HepG2 (cell line): Measurements from ENCODE around the gene ECPAS. TPM values are rescaled to one million over a fixed set of nuclear protein-coding genes. Genes with fewer than 3 reads are reported as not detected.
"Not testable (repeated sequence)": the region's sequence is repeated elsewhere in the genome, so short reads cannot be mapped to it uniquely, and the experiment has no call there.

Source experiments
- ATAC-seq: fragments of 200-7000 bp; cut with Tn5 transposase; 3 replicates; pipeline ENCODE4 v1.9.1; 2020; ENCODE audit warnings: mild to moderate bottlenecking, moderate library complexity
- BruUV-seq: library from RNA; stranded (reverse); fragments of 400-500 nt; replicated peaks from 2 replicates; lab custom pipeline; 2021; lab: Mats Ljungman, UMichigan
- CTCF ChIA-PET: fragments of 300-600 bp; formaldehyde crosslinking; extraction: SDS; loops from one replicate; lab custom pipeline; 2021; ENCODE audit warnings: low total read pairs, inconsistent platforms, low intra/inter-chr PET ratio; lab: Yijun Ruan, JAX
- POLR2A ChIA-PET: fragments of 350-600 bp; sonication (Branson Sonifier 250); formaldehyde crosslinking; loops from one replicate; lab custom pipeline; 2020; ENCODE audit warnings: antibody characterized with exemption, inconsistent platforms; lab: Yijun Ruan, JAX
- DNase-seq: peaks from one replicate; pipeline ENCODE4 v3.0.0-alpha.2; 2015; ENCODE audit warnings: low spot score
- FAIRE-seq: peaks from 3 replicates; lab custom pipeline; 2011; peaks lifted over from hg19 to GRCh38; lab: Jason Lieb, UNC
- H2AFZ ChIP-seq: one replicate; pipeline ENCODE4 v1.6.1; 2011; ENCODE audit warnings: low read length, inconsistent platforms
- H3K27ac ChIP-seq: fragments of 300-600 bp; 3 replicates; pipeline ENCODE4 v1.8.0; 2011; ENCODE audit warnings: mixed run types, mild to moderate bottlenecking, mixed read lengths, low read length, inconsistent platforms; ENCODE audit not compliant: insufficient read depth; ENCODE audit errors: extremely low read length
- H3K27me3 ChIP-seq, 2 experiments: fragments of 200-600 bp in 1 of 2; 2 replicates in 1 of 2; 3 replicates in 1 of 2; pipeline versions ENCODE4 v1.6.0 to v1.8.0; 2011; ENCODE audit warnings: low read length in 2 of 2, mild to moderate bottlenecking in 2 of 2, moderate library complexity in 2 of 2, inconsistent platforms in 1 of 2; ENCODE audit not compliant: insufficient read depth in 2 of 2, control insufficient read depth in 1 of 2
- H3K36me3 ChIP-seq, 2 experiments: fragments of 200-600 bp in 1 of 2; replicated peaks in 1 of 2; 2 replicates in 1 of 2; 3 replicates in 1 of 2; pipeline versions ENCODE4 v1.5.1 to v1.8.0; 2011; ENCODE audit warnings: low read length in 2 of 2, inconsistent platforms in 1 of 2; ENCODE audit not compliant: insufficient read depth in 2 of 2, control insufficient read depth in 1 of 2
- H3K4me1 ChIP-seq: 2 replicates; pipeline ENCODE4 v1.5.1; 2012; ENCODE audit warnings: low read length, inconsistent platforms; ENCODE audit not compliant: insufficient read depth
- H3K4me2 ChIP-seq: 2 replicates; pipeline ENCODE4 v1.6.0; 2011; ENCODE audit warnings: low read depth, low read length, inconsistent platforms
- H3K4me3 ChIP-seq, 3 experiments: fragments of 200-600 bp in 1 of 3; sonication (generic), shearing (Covaris generic) in 1 of 3; replicated peaks in 1 of 3; 2 replicates each; pipeline ENCODE4 v1.5.1; 2011 to 2016; ENCODE audit warnings: low read length in 3 of 3, inconsistent platforms in 2 of 3, low read depth in 2 of 3, mild to moderate bottlenecking in 2 of 3, control low read depth in 1 of 3, mixed read lengths in 1 of 3; ENCODE audit not compliant: insufficient read depth in 1 of 3
- H3K79me2 ChIP-seq: one replicate; pipeline ENCODE4 v1.6.1; 2011; ENCODE audit warnings: low read length, inconsistent platforms; ENCODE audit not compliant: insufficient read depth
- H3K9ac ChIP-seq: 2 replicates; pipeline ENCODE4 v1.6.0; 2011; ENCODE audit warnings: mild to moderate bottlenecking, low read depth, low read length, inconsistent platforms; ENCODE audit not compliant: insufficient read depth
- H3K9me3 ChIP-seq: 2 replicates; pipeline ENCODE4 v1.5.1; 2012; ENCODE audit warnings: mild to moderate bottlenecking, low read length
- H4K20me1 ChIP-seq: 2 replicates; pipeline ENCODE4 v1.6.0; 2011; ENCODE audit warnings: inconsistent platforms, mild to moderate bottlenecking, low read length, moderate library complexity; ENCODE audit not compliant: insufficient read depth
- CEBPB ChIP-seq: IDR thresholded peaks from 2 replicates; pipeline ENCODE4 v1.6.1; 2011; ENCODE audit warnings: low read depth, low read length, improper control_type of control experiment, borderline replicate concordance
- CEBPZ ChIP-seq: IDR thresholded peaks from 2 replicates; pipeline ENCODE4 v1.6.1; 2012; ENCODE audit warnings: low read length, improper control_type of control experiment
- DRAP1 ChIP-seq: IDR thresholded peaks from 2 replicates; pipeline ENCODE4 v1.6.1; 2016; ENCODE audit warnings: missing genetic modification reagents, missing compliant biosample characterization
- EEA1 ChIP-seq: sonication (generic); formaldehyde crosslinking; IDR thresholded peaks from 2 replicates; pipeline ENCODE4 v1.5.1; 2020; ENCODE audit warnings: mild to moderate bottlenecking, missing genetic modification reagents, borderline replicate concordance
- FOXM1 ChIP-seq: sonication (generic); formaldehyde crosslinking; IDR thresholded peaks from 2 replicates; pipeline ENCODE4 v1.5.0; 2020; ENCODE audit warnings: missing genetic modification reagents
- GFI1 ChIP-seq: sonication (generic); formaldehyde crosslinking; IDR thresholded peaks from 2 replicates; pipeline ENCODE4 v1.5.0; 2020; ENCODE audit warnings: missing genetic modification reagents, mild to moderate bottlenecking, borderline replicate concordance
- HDAC2 ChIP-seq: sonication (generic); formaldehyde crosslinking; IDR thresholded peaks from 2 replicates; pipeline ENCODE4 v1.4.0; 2020; ENCODE audit warnings: missing genetic modification reagents
- MBD4 ChIP-seq: IDR thresholded peaks from 2 replicates; pipeline ENCODE4 v1.6.1; 2012; ENCODE audit warnings: low read length, inconsistent platforms, borderline replicate concordance
- ZBTB25 ChIP-seq: IDR thresholded peaks from 2 replicates; pipeline ENCODE4 v1.6.1; 2018; ENCODE audit warnings: missing genetic modification reagents
- ZBTB38 ChIP-seq: sonication (generic); formaldehyde crosslinking; IDR thresholded peaks from 2 replicates; pipeline ENCODE4 v1.5.1; 2020; ENCODE audit warnings: mild to moderate bottlenecking, missing genetic modification reagents
- ZNF205 ChIP-seq: IDR thresholded peaks from 2 replicates; pipeline ENCODE4 v1.6.1; 2018; ENCODE audit warnings: missing biosample characterization, missing genetic modification reagents
- ZNF350 ChIP-seq: sonication (generic); formaldehyde crosslinking; IDR thresholded peaks from 2 replicates; pipeline ENCODE4 v1.4.0; 2020; ENCODE audit warnings: mild to moderate bottlenecking, low read depth, missing genetic modification reagents, borderline replicate concordance
- ZNF616 ChIP-seq: sonication (generic); formaldehyde crosslinking; IDR thresholded peaks from 2 replicates; pipeline ENCODE4 v1.5.0; 2020; ENCODE audit warnings: low read depth, mild to moderate bottlenecking, missing genetic modification reagents
- ZNF850 ChIP-seq: sonication (generic); formaldehyde crosslinking; conservative IDR thresholded peaks from 2 replicates; pipeline ENCODE4 v1.9.0; 2021; ENCODE audit warnings: mild to moderate bottlenecking, missing genetic modification reagents
- ZNF879 ChIP-seq: sonication (generic); formaldehyde crosslinking; IDR thresholded peaks from 2 replicates; pipeline ENCODE4 v1.8.1; 2023; ENCODE audit warnings: missing genetic modification reagents
- WGBS: methylation state at CpG from one replicate; pipeline ENCODE4 v1.1.6; 2017; ENCODE audit warnings: low lambda C conversion rate; 5-methylcytosine and 5-hydroxymethylcytosine counted together
- in situ Hi-C: cut with HindIII; loops from 2 replicates; pipeline ENCODE4 v1.10.0; 2017; ENCODE audit warnings: low pct_unique_long_range_greater_than_20kb; ENCODE audit not compliant: extremely low pct_ligation_motif_present
- intact Hi-C: fragments of 100-400 bp; cut with micrococcal nuclease; formaldehyde crosslinking; loops from one replicate; pipeline ENCODE4 v1.10.0; 2022; ENCODE audit not compliant: unreplicated experiment
- polyA plus RNA-seq, 8 experiments: library from polyadenylated mRNA; depleted of rRNA in 3 of 8; stranded (reverse) in 7 of 8; unstranded in 1 of 8; fragments of >200 nt; fragmentation: Illumina TruSeq in 4 of 8; extraction: Trizol in 4 of 8; gene quantifications; 2 replicates each; pipeline versions ENCODE4 v1.2.1 to v1.2.3, GENCODE V29; 2011 to 2016; ENCODE audit warnings: low read depth in 4 of 8, missing spikeins in 1 of 8, mixed read lengths in 1 of 8; ENCODE audit not compliant: insufficient read depth in 1 of 8
- total RNA-seq, 5 experiments: library from RNA; depleted of rRNA; stranded (reverse); fragments of >200 nt; fragmentation: Illumina TruSeq; extraction: Trizol; gene quantifications; 2 replicates each; pipeline ENCODE4 v1.2.3, GENCODE V29; 2016; ENCODE audit warnings: low read depth in 1 of 5

The ECPAS gene
- total and polyA plus RNA-seq, 2 of the 13 experiments (the other 11 are each of a cell fraction or from before 2014, with no cell fraction given) = 35.3 to 58.0 TPM

GRCh38 chr9:111497196-111497595 is 13.0 kb upstream of the ECPAS start:
- in situ Hi-C loops, FAIRE-seq: not testable (repeated sequence)

GRCh38 chr9:111484572-111484894 is 350 bp upstream of the ECPAS start:
- H3K36me3 ChIP-seq = no peaks in the 10 kb centered on the region
- H3K4me3 ChIP-seq = peak overlapping the region; percentile 83 to 90 (median 84)
- no peak for FAIRE-seq
- H3K9ac ChIP-seq = peak overlapping the region; percentile 87
- H2AFZ ChIP-seq = peak overlapping the region; percentile 43
- H3K4me2 ChIP-seq = peak overlapping the region; percentile 79
- DNase-seq = no peak
- CTCF ChIA-PET = no interaction called here
- 0 out of 2 replicates have a peak, but pooled peaks cover 5% of the 10 kb centered on the region for H4K20me1 ChIP-seq
- H3K27ac ChIP-seq = peak overlapping the region; percentile 94
- H3K9me3 ChIP-seq = no peaks in the 10 kb centered on the region
- POLR2A ChIA-PET = interaction anchor here (1.0 to 1.7 kb wide), 2 partner anchors 32 to 41 kb away, joined by 3 to 4 read pairs; partner anchors contain the start of gene ZNF483
- intact Hi-C loops = loop anchor here (5.0 kb wide), 1 partner anchor 47 kb away; no protein-coding TSS in a partner anchor
- H3K79me2 ChIP-seq = peaks cover 32% of the 10 kb centered on the region
- ATAC-seq = no peak
- 2% methylated on average over 4 of the region's 4 CpGs for whole genome bisulfite sequencing
- TSS peak; percentile 80 for BruUV-seq
- H3K4me1 ChIP-seq = peaks cover 20% of the 10 kb centered on the region
- H3K27me3 ChIP-seq = no peaks in the 10 kb centered on the region
- in situ Hi-C loops = no loop called here
- no peak for TF ChIP-seq ZBTB25
- TF ChIP-seq DRAP1 (CRISPR knock-in tag) = no peak
- TF ChIP-seq ZNF616 (CRISPR knock-in tag) = no peak
- TF ChIP-seq CEBPB = peak; percentile 27; the same call in 1 of the 2 replicates
- no peak for TF ChIP-seq EEA1 (CRISPR knock-in tag)
- no peak for TF ChIP-seq CEBPZ
- peak; percentile 9; the same call in 1 of the 2 replicates for TF ChIP-seq ZNF350 (CRISPR knock-in tag)
- 0 out of 2 replicates have a peak, but pooled peaks have one; percentile 49 for TF ChIP-seq GFI1 (CRISPR knock-in tag)
- no peak for TF ChIP-seq MBD4
- TF ChIP-seq FOXM1 = no peak
- no peak for TF ChIP-seq ZNF850
- peak; percentile 2; the same call in 1 of the 2 replicates for TF ChIP-seq HDAC2
- no peak for TF ChIP-seq ZNF879 (CRISPR knock-in tag)
- TF ChIP-seq ZBTB38 (CRISPR knock-in tag) = no peak
- TF ChIP-seq ZNF205 (CRISPR knock-in tag) = no peak

More at GRCh38 chr9:111497196-111497595, 13.0 kb upstream of the ECPAS start:
- H3K27ac ChIP-seq, DNase-seq, H3K9me3 ChIP-seq, H3K4me3 ChIP-seq, H3K27me3 ChIP-seq, H3K9ac ChIP-seq, CTCF ChIA-PET, H2AFZ ChIP-seq, H3K4me2 ChIP-seq, POLR2A ChIA-PET, BruUV-seq, H3K79me2 ChIP-seq, ATAC-seq, H4K20me1 ChIP-seq, H3K36me3 ChIP-seq, H3K4me1 ChIP-seq, intact Hi-C loops: not testable (repeated sequence)
- 72% methylated on average over 2 of the region's 2 CpGs for WGBS
